ENCODE measurements around the gene NOVA1.

NOVA1 gene

GRCh38 chr14:26429205-26429604, 168.6 kb downstream of the NOVA1 start:
- TF ChIP-seq ARNTL (CRISPR knock-in tag; IDR thresholded peaks at IDR 0.05; ENCODE audit: borderline replicate concordance, low read depth) (no peak), TSHZ2 (CRISPR knock-in tag; IDR thresholded peaks at IDR 0.05) (no peak), ZNF565 (CRISPR knock-in tag; conservative IDR thresholded peaks at IDR 0.05; ENCODE audit: low read depth) (no peak), ESRRG (CRISPR knock-in tag; IDR thresholded peaks at IDR 0.05) (no peak), ZFP30 (CRISPR knock-in tag; IDR thresholded peaks at IDR 0.05) (no peak), BACH2 (CRISPR knock-in tag; IDR thresholded peaks at IDR 0.05; ENCODE audit: borderline replicate concordance) (no peak), CREB5 (CRISPR knock-in tag; IDR thresholded peaks at IDR 0.05; ENCODE audit: low read depth) (no peak), RARB (CRISPR knock-in tag; IDR thresholded peaks at IDR 0.05) (no peak), ISL1 (CRISPR knock-in tag; IDR thresholded peaks at IDR 0.05) (no peak), POU6F1 (CRISPR knock-in tag; IDR thresholded peaks at IDR 0.05; ENCODE audit: borderline replicate concordance, low read depth) (no peak), ZFP3 (CRISPR knock-in tag; IDR thresholded peaks at IDR 0.05) (no peak)
- no peak for ATAC-seq

GRCh38 chr14:26427097-26427496, 170.7 kb downstream of the NOVA1 start:
- no peak for ATAC-seq
- TF ChIP-seq GLIS3 (CRISPR knock-in tag; IDR thresholded peaks at IDR 0.05) = no peak
- no peak for TF ChIP-seq CREB5 (CRISPR knock-in tag; IDR thresholded peaks at IDR 0.05; ENCODE audit: low read depth)
- no peak for TF ChIP-seq OSR1 (CRISPR knock-in tag; IDR thresholded peaks at IDR 0.05)
- TF ChIP-seq ZFP3 (CRISPR knock-in tag; IDR thresholded peaks at IDR 0.05) = no peak
- TF ChIP-seq ZNF70 (CRISPR knock-in tag; IDR thresholded peaks at IDR 0.05) = no peak

- TF ChIP-seq PPARA (CRISPR knock-in tag; IDR thresholded peaks at IDR 0.05; ENCODE audit: borderline replicate concordance) (no peak), SNAI2 (CRISPR knock-in tag; IDR thresholded peaks at IDR 0.05) (no peak), ZC3H10 (CRISPR knock-in tag; IDR thresholded peaks at IDR 0.05) (no peak), OSR1 (CRISPR knock-in tag; IDR thresholded peaks at IDR 0.05) (no peak), CREB5 (CRISPR knock-in tag; IDR thresholded peaks at IDR 0.05; ENCODE audit: low read depth) (no peak), CSDC2 (CRISPR knock-in tag; IDR thresholded peaks at IDR 0.05) (no peak), ZNF70 (CRISPR knock-in tag; IDR thresholded peaks at IDR 0.05) (no peak), ZNF565 (CRISPR knock-in tag; conservative IDR thresholded peaks at IDR 0.05; ENCODE audit: low read depth) (no peak), PATZ1 (CRISPR knock-in tag; IDR thresholded peaks at IDR 0.05; ENCODE audit: borderline replicate concordance) (no peak), TSHZ2 (CRISPR knock-in tag; IDR thresholded peaks at IDR 0.05) (no peak), TOX (CRISPR knock-in tag; IDR thresholded peaks at IDR 0.05; ENCODE audit: borderline replicate concordance) (no peak), BACH2 (CRISPR knock-in tag; IDR thresholded peaks at IDR 0.05; ENCODE audit: borderline replicate concordance) (no peak), GLIS3 (CRISPR knock-in tag; IDR thresholded peaks at IDR 0.05) (no peak), ESRRG (CRISPR knock-in tag; IDR thresholded peaks at IDR 0.05) (no peak)
- ATAC-seq = no peak
Observed at GRCh38 chr14:26424537-26424936, 173.3 kb downstream of the NOVA1 start.
